ENCODE measurements around the gene RPS15A. TPM values are rescaled to one million over a fixed set of nuclear protein-coding genes. Genes with fewer than 3 reads are reported as not detected.
"Not testable (repeated sequence)": the region's sequence is repeated elsewhere in the genome, so short reads cannot be mapped to it uniquely, and the experiment has no call there.

RPS15A gene
- total RNA-seq, 1 donor from 2014 or later: 3,107 TPM

DNA sequence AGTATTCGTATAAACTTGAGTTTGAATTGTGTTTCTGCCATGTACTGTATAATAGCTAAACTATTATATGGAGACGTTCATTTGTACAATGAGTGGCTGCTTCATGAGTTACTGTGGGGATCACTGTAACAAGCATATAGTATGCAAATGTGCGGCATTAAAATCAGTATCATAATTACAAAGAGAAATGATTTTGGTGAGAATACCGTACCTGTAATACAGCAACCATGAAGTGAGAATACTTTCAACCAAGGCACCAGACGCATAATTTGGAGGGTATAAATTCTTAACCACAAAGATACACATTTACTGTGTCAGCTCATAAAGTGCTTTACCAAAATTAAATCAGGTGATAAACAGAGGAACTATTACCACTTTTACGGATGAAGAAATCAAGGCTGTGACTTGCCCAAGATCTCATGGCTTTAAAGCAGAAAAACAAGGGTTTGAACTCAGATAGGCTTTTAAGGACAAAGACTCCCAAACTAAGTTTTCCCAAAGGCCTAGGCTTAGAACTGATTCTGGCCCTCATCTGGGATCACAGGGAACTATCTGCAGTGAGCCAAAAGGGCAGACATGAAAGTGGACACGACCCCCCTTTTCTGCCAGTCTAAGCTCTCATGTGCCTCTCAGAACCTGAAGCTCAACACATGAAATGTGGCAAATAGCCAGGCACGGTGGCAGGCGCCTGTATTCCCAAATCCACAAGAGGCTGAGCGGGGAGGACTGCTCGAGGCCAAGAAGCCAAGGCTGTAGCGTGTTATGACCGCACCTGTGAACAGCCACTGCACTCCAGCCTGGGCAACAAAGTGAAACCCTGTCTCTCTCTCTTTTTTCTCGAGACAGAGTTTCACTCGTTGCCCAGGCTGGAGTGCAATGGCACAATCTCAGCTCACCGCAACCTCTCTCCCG, 6.4 kb downstream of the RPS15A start:
- no peaks in the 10 kb centered on the region for H3K27me3 ChIP-seq (ENCODE audit: control insufficient read depth, insufficient read depth, low read length)
- TF ChIP-seq, protein P1, sequence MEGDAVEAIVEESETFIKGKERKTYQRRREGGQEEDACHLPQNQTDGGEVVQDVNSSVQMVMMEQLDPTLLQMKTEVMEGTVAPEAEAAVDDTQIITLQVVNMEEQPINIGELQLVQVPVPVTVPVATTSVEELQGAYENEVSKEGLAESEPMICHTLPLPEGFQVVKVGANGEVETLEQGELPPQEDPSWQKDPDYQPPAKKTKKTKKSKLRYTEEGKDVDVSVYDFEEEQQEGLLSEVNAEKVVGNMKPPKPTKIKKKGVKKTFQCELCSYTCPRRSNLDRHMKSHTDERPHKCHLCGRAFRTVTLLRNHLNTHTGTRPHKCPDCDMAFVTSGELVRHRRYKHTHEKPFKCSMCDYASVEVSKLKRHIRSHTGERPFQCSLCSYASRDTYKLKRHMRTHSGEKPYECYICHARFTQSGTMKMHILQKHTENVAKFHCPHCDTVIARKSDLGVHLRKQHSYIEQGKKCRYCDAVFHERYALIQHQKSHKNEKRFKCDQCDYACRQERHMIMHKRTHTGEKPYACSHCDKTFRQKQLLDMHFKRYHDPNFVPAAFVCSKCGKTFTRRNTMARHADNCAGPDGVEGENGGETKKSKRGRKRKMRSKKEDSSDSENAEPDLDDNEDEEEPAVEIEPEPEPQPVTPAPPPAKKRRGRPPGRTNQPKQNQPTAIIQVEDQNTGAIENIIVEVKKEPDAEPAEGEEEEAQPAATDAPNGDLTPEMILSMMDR (IDR thresholded peaks at IDR 0.05; ENCODE audit: insufficient read depth, low read length, poor library complexity, severe bottlenecking): no peak
- no peak for DNase-seq (ENCODE audit: low read depth)
- H3K4me3 ChIP-seq (ENCODE audit: low read depth, low read length): no peak overlapping the region
- H3K36me3 ChIP-seq (ENCODE audit: control insufficient read depth, insufficient read depth, low read length): peaks cover 6% of the 10 kb centered on the region

DNA sequence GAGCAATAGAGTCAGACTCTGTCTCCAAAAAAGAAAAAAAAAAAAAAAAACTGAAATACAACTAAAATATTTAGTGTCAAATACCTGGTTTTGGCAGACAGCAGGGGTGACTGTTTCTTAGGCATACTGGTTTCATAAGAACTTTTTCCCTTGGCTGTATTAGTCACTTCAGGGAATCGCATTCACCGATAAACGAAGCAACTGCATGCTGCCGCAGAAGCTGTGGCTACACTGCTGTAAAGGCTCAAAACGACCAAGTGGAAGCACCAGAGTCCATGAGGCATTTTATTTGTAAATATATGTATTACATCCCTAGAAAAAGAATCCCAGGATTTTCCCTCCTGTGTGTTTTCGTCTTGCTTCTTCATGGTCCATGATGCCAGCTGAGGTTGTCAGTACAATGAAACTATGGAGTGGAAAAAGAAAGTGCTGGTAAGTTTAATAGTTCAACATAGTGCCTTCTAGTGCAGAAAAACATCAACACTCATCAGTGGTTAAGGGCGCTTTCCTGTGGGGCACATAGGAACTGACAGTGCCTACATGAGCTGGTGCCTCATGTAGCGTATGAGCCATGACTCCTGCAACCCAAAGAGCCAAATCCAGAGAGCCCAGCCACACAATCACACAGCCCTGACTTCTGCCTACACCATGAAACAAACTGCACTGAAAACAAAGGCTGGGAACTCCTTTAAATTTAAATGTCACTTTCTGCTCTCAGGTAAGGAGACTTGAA, 7.3 kb downstream of the RPS15A start:
- DNase-seq (ENCODE audit: low read depth): no peak
- peaks cover 3% of the 10 kb centered on the region for H3K36me3 ChIP-seq (ENCODE audit: control insufficient read depth, insufficient read depth, low read length)

DNA sequence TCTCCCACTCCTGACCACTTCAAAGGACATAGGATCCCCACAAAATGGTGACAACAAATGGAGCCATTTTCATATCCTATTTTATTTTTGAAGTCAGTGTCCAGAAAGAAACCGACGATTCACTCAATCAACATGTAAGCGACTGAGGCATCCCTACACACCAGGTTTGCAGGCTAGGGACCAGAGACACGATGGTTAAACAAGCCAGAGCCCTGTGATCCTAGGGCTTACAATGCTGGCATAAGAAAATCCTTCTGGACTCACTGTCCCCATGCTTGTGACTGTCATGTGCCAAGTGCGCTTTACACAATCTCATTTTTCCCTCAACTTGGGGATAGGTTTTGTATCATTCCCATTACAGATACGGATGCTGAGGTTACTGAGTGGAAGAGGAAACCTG, 8.9 kb downstream of the RPS15A start:
- H3K36me3 ChIP-seq (ENCODE audit: control insufficient read depth, insufficient read depth, low read length); DNase-seq (ENCODE audit: low read depth); H3K4me3 ChIP-seq (ENCODE audit: low read depth, low read length); H3K27me3 ChIP-seq (ENCODE audit: control insufficient read depth, insufficient read depth, low read length): not testable (repeated sequence)

More for the DNA sequence above, 7.3 kb downstream of the RPS15A start:
- no peak overlapping the region for H3K4me3 ChIP-seq (ENCODE audit: low read depth, low read length)
- TF ChIP-seq, protein P1 (IDR thresholded peaks at IDR 0.05; ENCODE audit: insufficient read depth, low read length, poor library complexity, severe bottlenecking): no peak
- no peaks in the 10 kb centered on the region for H3K27me3 ChIP-seq (ENCODE audit: control insufficient read depth, insufficient read depth, low read length)

DNA sequence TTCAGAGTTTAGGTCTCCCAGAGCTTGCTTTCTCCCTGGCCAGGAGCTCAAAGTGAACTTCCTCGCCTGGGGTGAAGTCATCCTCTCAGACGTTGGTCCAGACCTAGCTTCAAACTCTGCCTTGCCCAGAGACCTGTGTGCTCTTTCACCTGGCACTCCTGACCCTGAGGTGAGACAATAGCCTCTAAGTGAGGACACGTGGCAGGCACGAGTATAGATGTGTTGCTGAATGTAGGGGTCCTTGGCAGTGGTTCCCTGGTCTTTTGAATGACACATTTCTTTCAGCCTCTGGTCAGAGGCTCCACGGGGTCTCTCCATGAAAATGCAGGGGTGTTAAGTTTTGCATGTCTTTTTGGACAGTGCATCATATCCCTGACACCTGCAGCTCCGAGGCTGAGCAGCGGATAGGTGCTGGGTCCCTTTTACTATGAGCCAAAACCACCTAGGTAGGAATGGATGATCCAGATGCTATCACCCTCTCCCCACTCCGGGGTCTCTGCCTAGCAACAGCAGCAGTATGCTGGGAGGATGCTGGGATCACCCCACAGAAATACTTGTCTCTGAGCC, 9.6 kb downstream of the RPS15A start:
- not testable (repeated sequence) for H3K27me3 ChIP-seq (ENCODE audit: control insufficient read depth, insufficient read depth, low read length); H3K36me3 ChIP-seq (ENCODE audit: control insufficient read depth, insufficient read depth, low read length); DNase-seq (ENCODE audit: low read depth); H3K4me3 ChIP-seq (ENCODE audit: low read depth, low read length)

DNA sequence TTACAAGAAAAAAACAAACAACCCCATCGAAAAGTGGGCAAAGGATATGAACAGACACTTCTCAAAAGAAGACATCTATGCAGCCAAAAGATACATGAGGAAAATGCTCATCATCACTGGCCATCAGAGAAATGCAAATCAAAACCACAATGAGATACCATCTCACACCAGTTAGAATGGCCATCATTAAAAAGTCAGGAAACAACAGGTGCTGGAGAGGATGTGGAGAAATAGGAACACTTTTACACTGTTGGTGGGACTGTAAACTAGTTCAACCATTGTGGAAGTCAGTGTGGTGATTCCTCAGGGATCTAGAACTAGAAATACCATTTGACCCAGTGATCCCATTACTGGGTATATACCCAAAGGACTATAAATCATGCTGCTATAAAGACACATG, 12.5 kb downstream of the RPS15A start:
- H3K27me3 ChIP-seq (ENCODE audit: control insufficient read depth, insufficient read depth, low read length); H3K4me3 ChIP-seq (ENCODE audit: low read depth, low read length): not testable (repeated sequence)

DNA sequence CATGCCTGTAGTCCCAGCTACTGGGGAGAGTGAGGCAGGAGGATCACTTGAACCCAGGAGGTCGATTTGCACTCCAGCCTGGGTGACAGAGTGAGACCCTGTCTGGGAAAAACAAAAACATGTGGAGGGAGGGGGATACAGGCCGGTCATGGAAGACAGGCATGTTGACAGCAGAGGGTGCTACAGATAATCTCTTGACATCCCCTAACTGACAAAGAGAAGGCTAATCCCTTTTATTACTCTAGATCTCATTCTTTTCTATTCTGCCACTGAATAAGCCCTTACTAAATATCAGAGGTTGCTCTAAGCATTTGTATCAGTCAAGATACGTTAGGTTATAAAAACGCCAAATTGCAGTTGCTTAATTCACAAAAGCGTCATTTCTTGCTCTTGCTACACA, 13.8 kb downstream of the RPS15A start:
- not testable (repeated sequence) for DNase-seq (ENCODE audit: low read depth); H3K27me3 ChIP-seq (ENCODE audit: control insufficient read depth, insufficient read depth, low read length); H3K4me3 ChIP-seq (ENCODE audit: low read depth, low read length); H3K36me3 ChIP-seq (ENCODE audit: control insufficient read depth, insufficient read depth, low read length)

More for the DNA sequence above, 12.5 kb downstream of the RPS15A start:
- not testable (repeated sequence) for DNase-seq (ENCODE audit: low read depth); H3K36me3 ChIP-seq (ENCODE audit: control insufficient read depth, insufficient read depth, low read length)

DNA sequence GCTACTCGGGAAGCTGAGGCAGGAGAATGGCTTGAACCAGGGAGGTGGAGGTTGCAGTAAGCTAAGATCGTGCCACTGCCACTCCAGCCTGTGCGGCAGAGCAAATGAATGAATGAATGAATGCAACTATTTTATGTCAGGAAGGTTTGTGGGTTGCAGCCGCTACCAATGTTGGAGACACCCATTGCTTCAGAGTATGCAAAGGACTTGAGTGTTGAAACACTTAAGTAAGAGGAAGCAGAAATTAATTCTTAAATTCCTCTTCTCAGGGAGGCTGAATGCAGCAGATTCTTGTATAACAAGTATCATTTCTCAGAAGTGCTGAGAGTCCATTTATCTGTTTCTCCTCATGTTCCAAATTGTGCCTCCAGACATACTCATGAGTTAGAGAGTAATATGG, 15.5 kb downstream of the RPS15A start:
- DNase-seq (ENCODE audit: low read depth); H3K36me3 ChIP-seq (ENCODE audit: control insufficient read depth, insufficient read depth, low read length): not testable (repeated sequence)

DNA sequence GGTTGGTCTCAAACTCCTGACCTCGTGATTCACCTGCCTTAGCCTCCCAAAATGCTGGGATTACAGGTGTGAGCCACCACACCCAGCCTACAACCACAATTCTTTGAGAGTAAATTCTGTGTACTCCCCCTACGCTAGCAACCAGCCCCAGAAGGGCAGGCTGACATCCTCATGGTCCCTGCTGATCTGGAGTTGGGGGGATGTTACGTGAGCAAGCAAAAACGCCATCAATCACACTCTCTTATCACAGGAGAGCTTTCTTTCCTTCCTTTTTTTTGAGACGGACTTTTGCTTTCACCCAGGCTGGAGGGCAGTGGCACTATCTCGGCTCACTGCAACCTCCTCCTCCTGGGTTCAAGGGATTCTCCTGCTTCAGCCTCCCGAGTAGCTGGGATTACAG, 18.0 kb downstream of the RPS15A start:
- not testable (repeated sequence) for DNase-seq (ENCODE audit: low read depth); H3K27me3 ChIP-seq (ENCODE audit: control insufficient read depth, insufficient read depth, low read length); H3K36me3 ChIP-seq (ENCODE audit: control insufficient read depth, insufficient read depth, low read length); H3K4me3 ChIP-seq (ENCODE audit: low read depth, low read length)

More for the DNA sequence above, 15.5 kb downstream of the RPS15A start:
- not testable (repeated sequence) for H3K4me3 ChIP-seq (ENCODE audit: low read depth, low read length); H3K27me3 ChIP-seq (ENCODE audit: control insufficient read depth, insufficient read depth, low read length)

DNA sequence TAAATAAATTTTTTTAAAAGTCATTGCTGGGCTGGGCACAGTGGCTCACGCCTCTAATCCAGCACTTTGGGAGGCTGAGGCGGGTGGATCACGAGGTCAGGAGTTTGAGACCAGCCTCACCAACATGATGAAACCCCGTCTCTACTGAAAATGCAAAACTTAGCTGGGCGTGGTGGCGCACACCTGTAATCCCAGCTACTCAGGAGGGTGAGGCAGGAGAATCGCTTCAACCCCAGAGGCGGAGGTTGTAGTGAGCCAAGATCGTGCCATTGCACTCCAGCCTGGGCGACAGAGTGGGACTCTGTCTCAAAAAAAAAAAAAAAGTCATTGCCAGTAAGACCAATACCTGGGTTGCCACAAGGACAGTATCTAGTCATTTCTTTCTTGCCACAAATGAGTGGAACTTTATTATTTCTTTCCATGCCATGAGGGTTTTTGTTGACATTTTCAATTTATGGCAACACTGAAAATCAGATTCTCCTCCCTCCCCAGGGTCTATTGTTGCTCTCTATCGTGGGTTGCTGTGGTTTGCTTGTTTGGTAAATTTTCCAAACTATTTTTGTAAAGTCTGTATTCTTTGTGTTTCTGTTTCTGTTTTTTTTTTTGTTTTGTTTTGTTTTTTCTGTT, 19.7 kb downstream of the RPS15A start:
- DNase-seq (ENCODE audit: low read depth); H3K27me3 ChIP-seq (ENCODE audit: control insufficient read depth, insufficient read depth, low read length); H3K36me3 ChIP-seq (ENCODE audit: control insufficient read depth, insufficient read depth, low read length); H3K4me3 ChIP-seq (ENCODE audit: low read depth, low read length): not testable (repeated sequence)

DNA sequence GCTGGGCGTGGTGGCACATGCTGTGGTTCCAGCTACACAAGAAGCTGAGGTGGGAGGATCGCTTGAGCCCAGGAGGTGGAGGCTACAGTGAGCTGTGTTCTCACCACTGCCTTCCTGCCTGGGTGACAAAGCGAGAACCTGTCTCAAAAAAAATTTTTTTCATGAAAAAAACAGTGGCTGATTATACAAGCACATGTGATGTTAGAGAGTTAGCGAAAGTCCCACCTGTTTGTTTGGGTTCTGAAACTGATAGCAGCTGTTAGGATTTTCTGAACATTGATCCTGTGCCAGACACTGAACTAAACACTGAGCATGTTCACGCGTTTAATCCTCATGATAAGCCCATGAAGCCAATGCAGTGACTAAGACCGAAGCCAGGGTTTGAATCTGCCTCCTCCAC, 22.9 kb downstream of the RPS15A start:
- not testable (repeated sequence) for H3K4me3 ChIP-seq (ENCODE audit: low read depth, low read length); H3K27me3 ChIP-seq (ENCODE audit: control insufficient read depth, insufficient read depth, low read length); H3K36me3 ChIP-seq (ENCODE audit: control insufficient read depth, insufficient read depth, low read length); DNase-seq (ENCODE audit: low read depth)

DNA sequence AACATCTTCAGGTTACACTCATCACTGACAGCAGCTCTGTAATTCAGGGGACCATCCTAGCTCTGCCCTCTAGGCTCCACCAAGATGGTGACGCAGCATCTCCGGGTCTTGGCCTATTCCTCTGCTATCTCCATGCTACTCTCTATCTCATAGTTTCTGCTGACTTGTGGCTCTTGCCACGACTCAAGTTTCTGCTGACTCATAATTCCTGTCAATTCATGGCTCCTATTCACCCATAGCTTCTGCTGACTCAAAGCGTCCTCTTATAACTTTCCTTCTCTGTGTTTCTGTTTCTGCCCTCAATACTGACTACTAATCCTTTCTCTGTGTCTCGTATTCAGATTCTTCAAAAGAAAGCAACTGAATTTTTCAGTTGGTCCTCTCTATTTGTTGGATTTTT, 27.4 kb downstream of the RPS15A start:
- not testable (repeated sequence) for H3K36me3 ChIP-seq (ENCODE audit: control insufficient read depth, insufficient read depth, low read length); DNase-seq (ENCODE audit: low read depth); H3K4me3 ChIP-seq (ENCODE audit: low read depth, low read length); H3K27me3 ChIP-seq (ENCODE audit: control insufficient read depth, insufficient read depth, low read length)

Data from kidney epithelial cell (primary cell).